Spleen (tissue), 11 donors: ENCODE data around the gene ECT2. TPM values are rescaled to one million over a fixed set of nuclear protein-coding genes. Genes with fewer than 3 reads are reported as not detected.

ENCODE experiments used
- DNase-seq: peaks from one replicate; pipeline ENCODE4 v3.0.0-alpha.2; 2020
- H3K27ac ChIP-seq, 8 donors: fragments of 200-600 bp; sonication (generic) in 7 of 8; 1 replicate in 4 of 8; 2 replicates in 4 of 8; pipeline versions ENCODE4 v1.5.0 to v1.8.0; 2016 to 2021; ENCODE audit warnings: inconsistent platforms in 4 of 8, mild to moderate bottlenecking in 4 of 8, moderate library complexity in 1 of 8
- H3K27me3 ChIP-seq, 7 donors: fragments of 200-600 bp; sonication (generic) in 6 of 7; replicated peaks in 1 of 7; 1 replicate in 4 of 7; 2 replicates in 3 of 7; pipeline versions ENCODE4 v1.5.0 to v1.8.0; 2016 to 2021; ENCODE audit warnings: inconsistent platforms in 3 of 7, mild to moderate bottlenecking in 1 of 7
- H3K36me3 ChIP-seq, 6 donors: fragments of 200-600 bp; sonication (generic) in 5 of 6; 1 replicate in 4 of 6; 2 replicates in 2 of 6; pipeline versions ENCODE4 v1.5.0 to v1.8.0; 2016 to 2021; ENCODE audit warnings: inconsistent platforms in 2 of 6
- H3K4me1 ChIP-seq, 6 donors: fragments of 200-600 bp; sonication (generic) in 5 of 6; 1 replicate in 3 of 6; 2 replicates in 3 of 6; pipeline versions ENCODE4 v1.5.0 to v1.8.0; 2016 to 2021; ENCODE audit warnings: inconsistent platforms in 3 of 6
- H3K4me3 ChIP-seq, 8 donors: fragments of 200-600 bp; sonication (generic) in 7 of 8; 1 replicate in 4 of 8; 2 replicates in 4 of 8; pipeline versions ENCODE4 v1.5.0 to v1.8.0; 2016 to 2021; ENCODE audit warnings: inconsistent platforms in 4 of 8, mild to moderate bottlenecking in 4 of 8, moderate library complexity in 2 of 8
- H3K9me3 ChIP-seq, 8 donors: fragments of 200-600 bp; sonication (generic) in 7 of 8; 1 replicate in 4 of 8; 2 replicates in 4 of 8; pipeline versions ENCODE4 v1.5.0 to v1.8.0; 2016 to 2021; ENCODE audit warnings: inconsistent platforms in 4 of 8
- CTCF ChIP-seq, 11 experiments: fragments of 200-600 bp in 7 of 11; fragments of 450-650 bp in 4 of 11; sonication (generic) in 4 of 11; IDR thresholded peaks in 8 of 11; conservative IDR thresholded peaks in 3 of 11; 1 replicate in 7 of 11; 2 replicates in 4 of 11; pipeline versions ENCODE4 v1.4.0 to v1.8.0; 2016 to 2021; ENCODE audit warnings: antibody characterized with exemption in 11 of 11, inconsistent platforms in 4 of 11, mild to moderate bottlenecking in 1 of 11
- POLR2A ChIP-seq, 3 donors: fragments of 450-650 bp; IDR thresholded peaks; one replicate each; pipeline ENCODE4 v1.5.1; 2017; ENCODE audit warnings: antibody characterized with exemption in 3 of 3, mild to moderate bottlenecking in 1 of 3
- POLR2AphosphoS5 ChIP-seq, 3 donors: sonication (generic); formaldehyde crosslinking; IDR thresholded peaks; one replicate each; pipeline ENCODE4 v1.5.1; 2017; ENCODE audit warnings: antibody characterized with exemption in 3 of 3
- WGBS, 5 donors: extraction: QIAGEN DNeasy Blood & Tissue Kit in 3 of 5; methylation state at CpG; one replicate each; pipeline versions ENCODE4 v1.1.5 to v1.1.7; 2013 to 2018; 5-methylcytosine and 5-hydroxymethylcytosine counted together
- intact Hi-C: fragments of 100-400 bp; cut with DNase I; formaldehyde crosslinking; loops from one replicate; pipeline ENCODE4 v1.15.0; 2023; ENCODE audit warnings: low total_unique reads
- polyA plus RNA-seq, 3 donors: library from polyadenylated mRNA; stranded (reverse); fragments of 200-250 nt; gene quantifications; one replicate each; pipeline ENCODE4 v1.2.1, GENCODE V29; 2013
- total RNA-seq, 7 donors: library from RNA; depleted of rRNA in 3 of 7; stranded (reverse); fragments of >200 nt in 3 of 7; fragmentation: NEBNext Ultra II Directional in 4 of 7; extraction: Animal tissue kit (Norgen Biotek cat#: 25700) in 4 of 7; gene quantifications; one replicate each; pipeline versions ENCODE4 v1.1.0 to v1.2.1, GENCODE V29; 2016 to 2021
- donor health status: healthy with polysubstance abuse.
- donor health status: DM: no; HTN: no; CAD: no; lungs with moderate emphysema.
- donor health status: DM: no; HTN: no; CAD: no.
- donor health status: Bipolar disorder and iron deficiency.
- donor health status: healthy.
- donor health status: DM: no; HTN: no; CAD: no.
- donor health status: DM: yes; HTN: yes; CAD: no.

The ECT2 gene
- total and polyA plus RNA-seq, 10 donors, result 2.2 to 19.1 (median 9.7) TPM

DNA sequence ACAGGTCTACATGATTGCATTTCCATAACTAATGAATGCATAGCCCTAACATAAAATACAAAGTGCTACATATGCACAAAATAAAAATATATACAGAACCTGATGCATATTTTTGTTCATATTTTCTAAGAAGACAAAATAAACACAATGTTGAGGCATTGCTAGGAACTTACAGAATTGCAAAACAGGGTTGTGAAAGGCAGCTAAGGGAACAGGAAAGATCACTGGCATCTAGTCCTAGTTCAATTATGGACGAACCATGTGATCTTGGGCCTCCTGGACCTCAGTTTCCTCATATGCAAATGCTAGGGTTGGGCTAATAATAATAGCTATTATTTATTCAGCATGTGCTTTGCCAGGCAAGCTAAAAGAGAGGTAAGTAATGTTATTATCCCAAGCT lies 24.1 kb upstream of the ECT2 start:
- no peak for TF ChIP-seq POLR2AphosphoS5 (IDR thresholded peaks at IDR 0.05)
- TF ChIP-seq CTCF (IDR thresholded peaks at IDR 0.05 in 8 of 11, conservative IDR thresholded peaks at IDR 0.05 in 3 of 11), result no peak
- no peak for TF ChIP-seq POLR2A (IDR thresholded peaks at IDR 0.05)
- intact Hi-C loops, result no loop called here
- peaks cover 0 to 11% (median 5%) of the 10 kb centered on the region in 8 donors for H3K9me3 ChIP-seq
- no peak overlapping the region for H3K27ac ChIP-seq
- no peak for DNase-seq
- no peaks in the 10 kb centered on the region for H3K36me3 ChIP-seq
- 29 to 72% (median 47%) methylated on average over 1 of the region's 1 CpG for WGBS, 5 donors
- no peaks in the 10 kb centered on the region for H3K4me1 ChIP-seq
- no peaks in the 10 kb centered on the region for H3K27me3 ChIP-seq
- H3K4me3 ChIP-seq, result no peak overlapping the region

DNA sequence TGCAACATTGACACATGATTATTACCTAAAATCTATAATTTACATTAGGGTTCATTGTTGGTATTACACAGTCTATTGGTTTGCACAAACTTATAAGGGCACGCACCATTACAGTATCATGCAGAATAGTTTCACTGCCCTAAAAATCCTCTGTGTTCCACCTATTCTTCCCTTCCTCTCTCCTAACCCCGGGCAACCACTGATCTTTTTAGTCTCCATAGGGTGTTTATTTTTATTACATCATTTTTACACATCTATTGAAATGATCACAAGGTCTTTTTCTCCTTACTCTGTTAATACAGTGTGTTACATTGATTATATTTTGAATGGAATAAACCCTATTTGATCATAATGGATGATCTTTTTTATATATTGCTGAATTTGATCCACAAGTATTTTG lies 15.5 kb upstream of the ECT2 start:
- no peak overlapping the region for H3K27ac ChIP-seq
- intact Hi-C loops, result no loop called here
- no peak overlapping the region for H3K4me3 ChIP-seq
- H3K27me3 ChIP-seq, result no peaks in the 10 kb centered on the region
- H3K36me3 ChIP-seq, result no peaks in the 10 kb centered on the region
- H3K4me1 ChIP-seq, result no peaks in the 10 kb centered on the region
- WGBS, 5 donors, result 81 to 93% (median 89%) methylated on average over 2 of the region's 2 CpGs
- TF ChIP-seq POLR2A (IDR thresholded peaks at IDR 0.05) (no peak), CTCF (IDR thresholded peaks at IDR 0.05 in 8 of 11, conservative IDR thresholded peaks at IDR 0.05 in 3 of 11) (no peak), POLR2AphosphoS5 (IDR thresholded peaks at IDR 0.05) (no peak)
- no peak for DNase-seq
- no peaks in the 10 kb centered on the region for H3K9me3 ChIP-seq

DNA sequence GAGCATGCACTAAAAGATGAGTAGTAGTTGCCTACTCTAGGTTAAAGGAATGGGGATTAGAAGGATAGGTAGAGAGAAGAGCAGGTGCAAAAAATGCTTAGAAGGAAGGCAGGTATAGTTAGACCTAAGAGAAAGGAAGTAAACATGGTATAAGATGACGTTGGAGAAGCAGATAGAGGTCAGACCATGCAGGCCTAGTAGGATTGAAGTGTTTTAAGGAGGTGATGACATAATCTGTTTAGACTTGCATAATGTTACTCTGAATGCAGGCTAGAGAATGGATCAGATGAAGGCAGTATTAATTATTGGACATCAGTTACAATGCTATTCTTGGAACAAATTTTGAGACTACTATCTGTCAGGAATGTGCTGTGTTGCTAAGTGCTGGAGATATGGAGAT lies 11.1 kb upstream of the ECT2 start:
- intact Hi-C loops, result no loop called here
- Histone ChIP-seq H3K4me1 (no peaks in the 10 kb centered on the region), H3K27me3 (no peaks in the 10 kb centered on the region), H3K4me3 (no peak overlapping the region), H3K9me3 (no peaks in the 10 kb centered on the region), H3K27ac (no peak overlapping the region), H3K36me3 (no peaks in the 10 kb centered on the region)
- TF ChIP-seq POLR2AphosphoS5 (IDR thresholded peaks at IDR 0.05) (no peak), CTCF (IDR thresholded peaks at IDR 0.05 in 8 of 11, conservative IDR thresholded peaks at IDR 0.05 in 3 of 11) (no peak), POLR2A (IDR thresholded peaks at IDR 0.05) (no peak)
- 26 to 51% (median 35%) methylated on average over 1 of the region's 1 CpG for WGBS, 5 donors
- DNase-seq, result no peak

DNA sequence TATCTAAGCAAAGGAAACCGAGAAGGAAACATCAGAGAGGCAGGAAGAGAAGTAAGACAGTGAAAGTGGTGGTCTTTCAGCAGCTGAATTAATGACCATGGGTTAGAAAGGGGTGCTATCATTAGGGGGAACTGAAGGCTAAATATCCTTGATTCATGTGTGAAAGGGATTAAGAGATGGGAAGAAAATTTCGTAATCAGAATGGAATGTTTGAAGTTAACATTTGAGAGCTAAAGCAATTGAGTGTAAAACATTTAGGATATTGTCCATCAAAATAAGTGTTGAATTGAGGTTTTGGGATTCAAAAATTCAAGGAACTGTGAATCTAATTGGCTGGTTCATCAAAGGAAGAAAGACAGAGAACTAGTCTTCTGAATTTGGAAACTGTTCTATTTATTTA lies 4.1 kb upstream of the ECT2 start:
- intact Hi-C loops, result no loop called here
- no peaks in the 10 kb centered on the region for H3K36me3 ChIP-seq
- no peak for TF ChIP-seq POLR2A (IDR thresholded peaks at IDR 0.05)
- TF ChIP-seq CTCF (IDR thresholded peaks at IDR 0.05 in 8 of 11, conservative IDR thresholded peaks at IDR 0.05 in 3 of 11), result no peak
- no peak for TF ChIP-seq POLR2AphosphoS5 (IDR thresholded peaks at IDR 0.05)
- H3K9me3 ChIP-seq, result no peaks in the 10 kb centered on the region
- peaks cover 2 to 18% (median 13%) of the 10 kb centered on the region in 6 donors for H3K4me1 ChIP-seq
- H3K27me3 ChIP-seq, result no peaks in the 10 kb centered on the region
- WGBS, 5 donors, result 66 to 70% (median 68%) methylated on average over 2 of the region's 2 CpGs
- H3K4me3 ChIP-seq, result no peak overlapping the region
- DNase-seq, result no peak
- H3K27ac ChIP-seq, result no peak overlapping the region
